ENCODE measurements around the gene FARP1.

- TF ChIP-seq, protein P1, sequence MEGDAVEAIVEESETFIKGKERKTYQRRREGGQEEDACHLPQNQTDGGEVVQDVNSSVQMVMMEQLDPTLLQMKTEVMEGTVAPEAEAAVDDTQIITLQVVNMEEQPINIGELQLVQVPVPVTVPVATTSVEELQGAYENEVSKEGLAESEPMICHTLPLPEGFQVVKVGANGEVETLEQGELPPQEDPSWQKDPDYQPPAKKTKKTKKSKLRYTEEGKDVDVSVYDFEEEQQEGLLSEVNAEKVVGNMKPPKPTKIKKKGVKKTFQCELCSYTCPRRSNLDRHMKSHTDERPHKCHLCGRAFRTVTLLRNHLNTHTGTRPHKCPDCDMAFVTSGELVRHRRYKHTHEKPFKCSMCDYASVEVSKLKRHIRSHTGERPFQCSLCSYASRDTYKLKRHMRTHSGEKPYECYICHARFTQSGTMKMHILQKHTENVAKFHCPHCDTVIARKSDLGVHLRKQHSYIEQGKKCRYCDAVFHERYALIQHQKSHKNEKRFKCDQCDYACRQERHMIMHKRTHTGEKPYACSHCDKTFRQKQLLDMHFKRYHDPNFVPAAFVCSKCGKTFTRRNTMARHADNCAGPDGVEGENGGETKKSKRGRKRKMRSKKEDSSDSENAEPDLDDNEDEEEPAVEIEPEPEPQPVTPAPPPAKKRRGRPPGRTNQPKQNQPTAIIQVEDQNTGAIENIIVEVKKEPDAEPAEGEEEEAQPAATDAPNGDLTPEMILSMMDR (IDR thresholded peaks at IDR 0.05; ENCODE audit: insufficient read depth, low read length, poor library complexity, severe bottlenecking): no peak
- TF ChIP-seq EZH2phosphoT487 (conservative IDR thresholded peaks at IDR 0.05; ENCODE audit: low read length): no peak
Observed at GRCh38 chr13:98155475-98156109, 12.7 kb downstream of the FARP1 start.

Measured in SU-DHL-6 (cell line).